GM18520 (cell line): ENCODE measurements around the gene VWDE.

Source experiments
- ATAC-seq: cut with Tn5 transposase; IDR thresholded peaks from one replicate; pipeline ENCODE4 v1.9.1; 2021; ENCODE audit not compliant: unreplicated experiment

The VWDE gene

DNA sequence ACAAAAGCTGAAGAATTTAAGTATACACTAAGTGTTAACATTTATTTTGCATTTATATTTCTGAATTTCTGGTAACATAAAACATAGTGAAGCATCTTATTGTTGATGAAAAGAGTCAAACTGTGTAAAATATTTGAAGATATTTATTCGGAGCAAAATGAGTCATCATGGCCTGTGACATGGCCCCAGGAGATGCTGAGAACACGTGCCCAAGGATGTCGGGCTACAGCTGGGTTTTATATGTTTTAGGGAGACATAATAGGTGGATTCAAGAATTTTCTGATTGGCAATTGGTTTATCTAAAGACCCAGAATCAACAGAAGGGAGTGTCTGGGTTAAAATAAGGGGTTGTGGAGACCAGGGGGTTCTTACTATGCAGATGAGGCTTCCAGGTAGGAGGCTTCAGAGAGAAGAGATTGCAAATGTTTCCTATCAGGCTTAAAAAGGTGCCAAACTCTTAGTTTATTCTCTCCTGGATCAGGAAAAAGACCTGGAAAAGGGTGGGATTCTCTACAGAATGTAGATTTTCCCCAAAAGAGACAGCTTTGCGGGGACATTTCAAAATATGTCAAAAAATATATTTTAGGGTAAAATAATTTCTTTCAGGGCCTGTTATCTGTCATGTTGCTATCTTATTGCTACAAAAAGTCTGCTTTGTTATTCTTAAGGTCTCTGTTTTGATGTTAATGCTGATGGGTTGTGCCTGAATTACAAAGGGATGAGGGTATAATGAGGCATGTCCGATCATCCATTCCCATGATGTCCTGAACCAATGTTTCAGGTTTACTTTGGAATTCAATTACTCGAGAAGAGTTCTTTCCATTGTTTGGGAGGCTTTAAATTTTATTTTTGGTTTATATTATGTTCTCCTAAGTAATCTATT, 74.5 kb downstream of the VWDE start:
- no peak for ATAC-seq

DNA sequence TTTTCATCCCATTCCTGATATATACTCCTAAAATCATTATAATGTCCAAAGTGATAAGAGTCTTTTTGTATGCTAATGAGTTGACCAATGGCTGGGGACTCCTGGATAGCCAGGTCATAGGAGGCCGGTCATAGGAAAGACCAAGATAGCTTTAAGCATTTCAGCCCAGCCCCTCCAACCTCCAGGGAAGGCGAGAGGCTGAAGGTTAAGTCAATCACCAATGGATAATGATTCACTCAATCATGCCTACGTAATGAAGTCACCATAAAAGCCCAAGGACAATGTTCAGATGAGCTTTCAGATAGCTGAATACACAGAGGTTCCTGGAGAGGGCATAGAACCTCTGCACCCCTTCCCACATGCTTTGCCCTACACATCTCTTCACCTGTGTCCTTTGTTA, 75.7 kb downstream of the VWDE start:
- no peak for ATAC-seq

DNA sequence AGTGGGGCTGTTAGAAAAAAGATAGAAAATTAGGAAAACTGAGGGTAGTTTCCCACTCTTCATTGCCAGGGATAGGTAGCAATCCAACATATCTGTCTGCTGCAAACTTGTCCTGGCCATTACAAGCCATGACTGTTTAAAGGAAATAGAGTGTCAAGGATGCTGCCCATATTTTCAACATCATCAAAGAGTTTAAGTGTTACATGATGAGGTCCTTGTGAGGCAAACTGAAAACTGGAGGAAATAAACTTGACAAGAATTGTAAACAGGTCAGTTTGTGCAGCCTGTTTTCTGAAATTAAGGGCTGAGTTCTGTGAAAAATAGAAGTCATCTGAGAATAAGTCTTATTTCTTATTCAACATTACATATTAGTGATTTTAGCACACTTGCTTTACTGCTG, 78.0 kb downstream of the VWDE start:
- no peak for ATAC-seq

DNA sequence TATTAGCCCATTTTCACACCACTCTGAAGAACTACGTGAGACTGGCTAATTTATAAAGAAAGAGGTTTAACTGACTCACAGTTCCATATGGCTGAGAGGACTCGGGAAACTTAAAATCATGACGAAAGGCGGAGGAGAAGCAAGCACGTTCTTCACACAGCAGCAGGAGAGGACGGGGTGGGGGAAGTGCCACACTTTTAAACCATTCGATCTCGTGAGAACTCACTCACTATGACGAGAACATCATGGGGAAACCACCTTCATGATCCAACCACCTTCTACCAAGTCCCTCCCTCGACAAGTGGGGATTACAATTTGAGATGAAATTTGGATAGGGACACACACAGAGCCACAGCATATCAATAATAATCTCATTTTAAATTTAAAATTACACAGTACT, 80.2 kb downstream of the VWDE start:
- peak; percentile 11 for ATAC-seq

DNA sequence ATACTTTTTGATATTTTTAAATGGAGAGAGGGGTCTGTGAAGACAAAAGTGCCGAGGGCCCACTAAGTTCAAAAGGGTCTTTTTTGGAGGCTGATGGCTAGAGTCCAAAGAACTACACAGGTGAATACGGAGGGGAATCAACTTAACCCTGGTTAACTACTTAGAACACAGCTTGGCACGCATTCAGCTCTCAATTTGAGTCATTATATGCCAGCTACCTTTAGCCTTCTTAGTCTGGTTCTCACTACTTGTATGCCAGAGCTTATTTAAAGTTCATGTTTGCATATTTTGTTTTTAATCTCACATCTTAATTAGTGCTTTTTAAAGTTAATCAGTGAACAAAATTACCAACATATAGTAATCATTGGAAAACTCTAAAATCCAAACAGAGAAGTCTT, 80.8 kb downstream of the VWDE start:
- ATAC-seq, result peak; percentile 95

DNA sequence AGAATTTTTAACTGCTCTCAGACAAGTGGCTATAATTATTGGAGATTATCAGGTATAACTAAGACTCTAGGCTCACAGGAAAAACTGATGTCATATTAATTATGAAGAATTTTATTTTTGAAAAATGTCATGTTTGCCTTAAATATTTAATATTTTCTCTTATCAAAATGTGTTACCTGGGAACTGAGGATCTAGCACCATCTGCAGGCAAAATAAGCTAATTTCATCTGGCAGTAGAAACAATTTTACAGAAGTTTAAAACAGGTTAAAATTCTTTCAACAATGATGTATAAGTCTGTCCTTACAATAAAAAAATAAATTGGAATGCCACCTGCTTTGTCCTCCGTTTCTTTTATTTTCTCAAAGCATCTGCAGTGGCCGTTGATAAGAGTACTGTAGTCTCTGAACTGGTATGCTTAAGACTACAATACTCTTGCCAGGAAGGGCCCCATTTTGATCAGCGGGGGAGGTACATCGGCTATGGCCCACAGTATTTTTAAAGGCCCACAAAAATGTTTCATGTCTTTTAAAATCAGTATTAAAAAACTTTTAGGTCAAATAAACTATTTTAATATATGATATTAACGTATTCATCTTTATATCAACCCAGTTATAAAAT, 81.3 kb downstream of the VWDE start:
- no peak for ATAC-seq

DNA sequence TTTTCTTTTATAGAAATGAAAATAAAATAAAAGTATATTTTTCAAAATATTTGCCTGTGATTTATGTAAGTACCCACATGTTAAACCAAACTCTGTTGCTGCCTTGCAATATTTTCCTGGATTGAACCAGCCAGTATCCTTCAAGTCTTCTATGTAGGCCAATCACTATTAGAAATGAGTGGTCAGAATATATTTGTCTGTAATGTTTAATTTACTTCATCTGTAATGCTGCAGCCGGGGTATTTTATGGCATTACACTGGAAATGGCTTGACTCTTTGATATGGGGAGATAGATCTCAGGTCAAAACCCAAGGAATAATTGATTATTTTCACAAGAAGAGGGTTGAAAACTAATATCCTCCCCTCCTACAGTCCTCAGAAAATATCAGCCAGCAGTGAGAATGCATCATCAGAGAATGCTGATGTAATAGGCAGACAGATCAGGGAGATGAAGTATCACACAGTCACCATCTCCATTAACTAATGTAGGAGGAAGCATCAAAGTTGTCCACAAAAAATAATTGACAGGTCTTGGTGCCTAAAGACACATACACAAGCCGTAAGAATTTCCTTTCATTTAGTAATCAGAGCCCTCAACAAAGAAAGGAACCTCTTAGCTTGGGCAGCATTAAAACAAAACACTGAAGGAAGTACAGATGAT, 82.5 kb downstream of the VWDE start:
- no peak for ATAC-seq

DNA sequence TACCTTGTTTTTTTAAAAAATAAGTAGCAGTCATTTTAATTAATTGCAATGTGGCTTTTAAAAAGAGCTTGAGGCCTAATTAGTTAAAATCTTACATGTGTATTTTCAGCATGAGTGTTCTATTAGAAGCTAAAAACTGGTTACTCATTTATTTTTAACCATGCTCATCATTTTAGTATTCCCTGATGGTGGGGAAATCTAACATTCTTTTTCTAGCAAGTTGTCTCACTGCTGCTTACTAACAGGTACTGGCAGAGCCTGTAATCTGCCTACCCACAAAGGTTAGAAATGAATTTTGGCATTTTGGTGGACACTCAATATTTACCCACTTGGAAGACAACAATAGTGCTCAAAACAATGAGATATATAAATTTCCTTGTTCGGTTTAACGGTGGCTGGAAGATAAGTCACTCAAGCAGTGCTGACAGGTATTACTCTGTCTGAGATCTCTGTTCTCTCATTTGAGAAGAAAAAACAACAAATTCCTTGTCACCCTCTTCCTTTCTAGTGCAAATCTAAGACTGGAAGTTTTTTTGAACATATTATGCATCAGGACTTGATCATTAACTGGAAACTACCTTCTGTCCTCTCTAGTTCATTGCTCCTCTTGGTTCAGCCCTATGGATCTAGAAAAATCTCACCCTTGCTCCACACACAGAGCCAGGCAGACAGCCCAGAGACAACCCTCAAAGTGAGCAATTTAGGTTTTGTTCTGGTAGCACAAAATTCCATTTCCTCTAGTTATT, 83.3 kb downstream of the VWDE start:
- no peak for ATAC-seq

DNA sequence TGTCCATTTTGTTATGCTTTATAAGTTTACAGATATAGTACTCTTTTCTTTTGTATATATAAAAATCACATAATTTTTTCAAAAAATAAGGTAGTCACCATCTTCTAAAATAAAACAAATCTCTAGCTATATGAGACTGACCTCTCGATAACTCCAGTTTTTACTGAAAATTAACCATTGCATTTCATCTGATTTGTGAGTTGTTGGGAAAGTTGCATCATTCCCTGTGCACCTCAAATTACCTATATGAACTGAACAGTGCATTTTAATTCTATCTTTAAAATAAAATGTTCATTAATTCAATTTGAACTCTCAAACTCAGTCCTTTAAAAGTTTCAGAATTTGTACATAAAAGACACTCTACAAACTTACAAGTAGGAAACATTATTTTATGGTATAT, 86.0 kb downstream of the VWDE start:
- ATAC-seq, result no peak

DNA sequence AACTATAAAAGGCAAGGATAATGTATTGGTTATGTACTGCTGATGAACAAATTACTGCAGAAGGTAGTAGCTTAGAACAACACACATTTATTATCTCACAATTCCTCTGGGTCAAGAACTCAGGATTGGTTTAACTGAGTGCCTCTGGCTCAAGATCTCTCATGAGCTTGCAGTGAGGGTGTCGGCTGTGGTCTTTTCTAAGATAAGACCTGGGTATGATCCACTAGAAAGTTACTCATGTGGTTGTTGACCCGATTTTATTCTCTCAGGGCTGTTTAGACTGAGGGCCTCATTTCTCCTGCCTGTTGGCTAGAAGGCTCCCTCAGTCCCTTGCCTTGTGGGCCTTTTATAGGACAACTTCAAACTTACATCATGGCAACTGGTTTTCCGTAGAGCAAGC, 86.7 kb downstream of the VWDE start:
- no peak for ATAC-seq

DNA sequence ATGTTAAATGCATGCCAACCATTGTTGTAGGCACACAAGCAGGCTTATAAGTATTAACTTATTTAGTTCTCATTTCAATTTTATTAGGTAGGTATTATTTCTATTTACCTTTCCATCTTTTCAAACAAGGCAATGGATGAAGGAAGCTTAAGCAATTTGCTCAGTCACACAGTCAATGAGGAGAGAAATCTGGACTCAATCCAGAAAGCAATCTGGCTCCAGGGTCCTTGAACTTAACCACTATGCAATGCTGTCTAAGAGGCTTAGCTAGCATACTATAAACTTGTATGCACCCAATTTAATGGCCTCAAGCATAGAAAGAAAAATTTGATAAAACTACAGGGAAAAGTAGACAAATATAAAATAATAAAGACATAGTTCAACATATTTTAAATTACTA, 88.6 kb downstream of the VWDE start:
- no peak for ATAC-seq

DNA sequence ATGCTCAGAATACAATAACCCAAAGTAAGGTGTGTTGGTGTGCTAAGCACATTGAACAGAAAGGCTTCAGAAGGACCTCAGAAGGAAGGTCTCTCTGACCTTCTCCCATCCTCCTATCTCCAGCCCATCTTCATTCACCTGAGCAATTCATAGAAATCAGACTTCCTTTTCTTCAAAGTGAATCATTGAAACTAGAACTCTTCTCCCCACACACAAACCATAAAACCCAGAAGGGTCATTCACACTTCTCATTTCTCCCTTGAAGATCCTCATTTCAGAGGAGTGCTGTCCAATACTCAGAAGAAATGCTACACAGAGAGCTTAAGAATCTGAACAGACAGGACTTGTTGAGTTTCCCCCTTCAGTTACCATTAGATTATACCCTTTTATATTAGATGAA, 89.5 kb downstream of the VWDE start:
- ATAC-seq, result peak; percentile 67

DNA sequence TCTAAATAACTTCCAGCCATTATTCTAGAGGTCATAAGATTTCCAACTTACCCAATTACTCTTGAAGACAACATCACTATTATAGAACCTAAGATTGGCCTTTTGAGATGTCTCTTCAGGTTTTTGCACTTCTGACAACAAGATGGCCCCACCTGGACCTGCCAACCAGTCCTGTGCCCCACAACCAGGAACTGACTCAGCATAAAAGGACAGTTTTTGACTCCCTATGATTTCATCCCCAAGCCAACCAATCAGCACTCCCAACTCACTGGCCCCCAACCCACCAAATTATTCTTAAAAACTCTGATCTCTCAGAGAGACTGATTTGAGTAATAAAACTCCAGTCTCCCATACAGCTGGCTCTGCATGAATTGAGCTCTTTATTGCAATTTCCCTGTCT, 98.2 kb downstream of the VWDE start:
- ATAC-seq, result no peak

DNA sequence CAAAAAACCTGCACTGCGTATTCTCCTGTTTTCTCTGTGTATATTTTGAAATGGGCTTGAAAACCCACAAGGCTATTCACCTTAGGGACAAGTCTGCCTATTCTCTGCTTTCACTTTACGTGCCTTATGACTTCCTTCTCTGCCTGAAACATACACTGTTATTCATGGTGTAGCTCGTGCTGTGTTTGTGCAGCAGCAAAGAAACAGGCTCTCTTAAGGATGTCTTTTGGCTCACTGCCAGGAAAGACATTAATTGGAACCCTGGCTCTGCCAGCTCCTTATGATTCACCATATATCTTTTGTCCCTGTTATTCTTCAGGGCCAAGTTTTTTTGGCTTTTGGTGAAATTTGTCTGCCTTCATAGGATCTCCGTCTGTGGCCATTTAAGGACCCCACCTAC, 100.2 kb downstream of the VWDE start:
- no peak for ATAC-seq

DNA sequence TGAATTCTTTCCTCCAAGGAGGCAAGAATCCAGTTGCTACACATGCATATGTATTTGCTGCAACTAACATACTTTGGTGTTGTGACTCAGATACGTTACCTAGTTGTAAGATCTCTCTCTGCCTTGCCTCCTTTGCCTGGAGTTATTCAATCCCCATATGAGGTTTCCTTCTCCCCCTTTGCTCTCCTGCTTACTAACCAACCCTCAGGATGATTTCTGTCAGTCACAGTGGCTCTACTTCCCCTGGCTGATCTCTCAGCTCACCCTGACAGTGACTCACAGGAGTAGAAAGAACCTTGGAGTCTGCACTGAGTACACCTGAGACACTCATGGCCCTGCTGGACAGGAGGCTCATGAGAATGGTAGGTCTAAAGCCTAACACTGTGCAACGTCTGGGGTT, 100.6 kb downstream of the VWDE start:
- ATAC-seq, result no peak

DNA sequence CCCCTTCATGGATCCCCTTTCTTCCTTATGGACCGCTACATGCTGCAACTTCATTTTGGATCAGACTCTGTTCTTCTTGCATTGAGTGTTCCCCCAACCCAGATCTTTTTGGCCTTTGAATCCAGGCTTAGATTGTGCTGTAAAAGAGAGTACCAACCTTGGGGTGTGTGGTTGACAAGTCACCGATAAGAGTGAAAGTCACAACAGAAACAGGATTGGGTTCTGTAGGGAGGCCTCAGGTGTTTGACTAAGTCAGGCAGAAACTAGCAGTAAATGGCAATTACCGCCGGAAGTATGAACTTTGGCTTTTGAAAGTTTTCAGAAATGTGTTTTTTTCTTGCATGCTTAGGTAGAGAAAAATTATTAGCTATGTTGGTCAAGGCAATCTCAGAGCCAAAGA, 103.2 kb downstream of the VWDE start:
- ATAC-seq, result no peak

DNA sequence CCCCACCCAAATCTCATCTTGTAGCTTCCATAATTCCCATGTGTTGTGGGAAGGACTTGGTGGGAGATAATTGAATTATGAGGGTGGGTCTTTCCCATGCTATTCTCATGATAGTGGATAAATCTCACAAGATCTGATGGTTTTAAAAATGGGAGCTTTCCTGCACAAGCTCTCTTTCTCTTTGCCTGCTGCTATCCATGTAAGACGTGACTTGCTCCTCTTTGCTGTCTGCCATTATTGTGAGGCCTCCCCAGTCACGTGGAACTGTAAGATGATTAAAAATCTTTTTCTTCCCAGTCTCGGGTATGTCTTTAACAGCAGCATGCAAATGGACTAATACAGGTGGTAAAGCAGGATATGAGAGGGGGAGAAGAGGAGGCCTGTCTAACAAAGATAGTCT, 104.3 kb downstream of the VWDE start:
- ATAC-seq, result no peak

DNA sequence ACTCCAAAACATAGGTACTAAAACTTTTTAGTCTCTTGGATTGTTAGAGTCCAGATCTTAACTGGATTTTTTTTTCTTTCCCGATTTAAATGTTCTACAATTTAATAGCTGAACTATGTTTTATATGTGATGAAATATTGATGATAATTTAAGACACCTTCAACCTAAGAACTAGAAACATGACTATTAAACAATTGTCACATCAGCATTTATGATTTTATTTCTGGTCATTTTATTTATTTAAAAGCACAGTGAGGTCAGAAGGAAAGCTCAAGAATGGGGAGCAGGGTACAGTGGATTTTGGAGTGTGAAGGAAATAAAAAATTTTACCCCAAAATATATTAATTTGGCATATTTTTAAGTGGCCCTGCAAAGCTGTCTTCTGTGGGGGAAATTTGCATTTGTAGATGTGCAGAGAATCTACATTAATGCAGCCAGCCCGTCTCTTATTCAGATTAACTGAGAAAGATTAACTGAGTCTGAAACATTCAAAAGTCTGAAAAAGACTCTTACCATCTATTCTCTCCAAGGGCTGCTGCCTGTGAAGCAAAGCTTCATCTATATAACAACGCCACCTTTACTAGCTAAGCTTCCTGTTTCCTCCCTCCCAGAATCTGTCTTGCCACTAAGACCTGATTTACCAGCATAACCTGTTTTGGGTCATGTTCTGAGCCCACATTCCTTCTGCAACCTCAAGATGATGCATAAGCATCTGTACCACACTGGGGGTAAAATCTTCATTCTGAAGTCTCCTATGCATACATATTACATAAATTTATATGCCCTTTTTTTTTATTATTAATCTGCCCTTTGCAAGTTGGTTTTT, 106.2 kb downstream of the VWDE start:
- ATAC-seq, result no peak

DNA sequence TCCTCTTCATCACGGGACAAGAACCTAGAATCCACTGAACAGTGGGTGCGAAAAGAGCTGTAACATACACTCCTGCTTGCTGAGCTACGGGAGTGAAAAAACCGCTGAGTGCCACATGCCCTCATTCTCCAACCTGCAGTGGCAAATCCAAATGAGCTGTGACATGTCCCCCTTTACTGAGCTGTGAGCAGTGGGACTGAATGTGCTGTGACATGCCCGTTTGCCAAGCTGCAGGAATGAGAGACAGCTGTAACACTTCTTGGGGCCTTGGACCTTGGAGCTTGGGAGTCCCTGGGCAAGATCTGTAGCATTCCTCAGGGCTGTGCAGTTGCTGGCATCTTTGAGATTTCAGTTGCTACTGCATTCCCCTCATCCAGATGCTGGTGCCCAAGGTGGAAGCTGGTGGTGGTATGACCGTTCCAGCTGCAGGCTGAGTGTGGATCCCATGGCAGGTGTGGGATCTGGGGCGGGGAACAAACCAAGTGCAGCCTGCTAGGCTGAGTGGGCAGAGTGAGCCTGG, 107.6 kb downstream of the VWDE start:
- no peak for ATAC-seq

DNA sequence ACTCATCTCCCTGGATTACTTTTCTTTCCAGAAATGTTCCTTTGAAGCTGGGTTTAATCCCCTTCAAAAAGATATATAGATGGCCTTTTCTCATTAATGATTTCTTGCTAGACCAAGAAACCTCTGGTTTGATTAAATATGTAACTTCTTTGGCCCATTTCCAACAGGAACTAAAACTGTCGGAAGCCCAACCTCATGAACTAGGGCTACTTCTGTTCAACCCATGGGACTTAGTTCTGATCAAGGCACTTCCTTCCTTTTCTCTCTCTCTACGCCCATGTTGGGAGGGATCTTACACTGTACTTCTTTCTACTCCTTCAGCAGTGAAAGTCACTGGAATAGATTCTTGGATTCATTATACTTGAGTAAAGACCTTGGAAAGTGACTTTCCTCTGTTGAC, 109.0 kb downstream of the VWDE start:
- no peak for ATAC-seq
